Calu3 (cell line): Measurements from ENCODE around the gene ZNF552. TPM values are rescaled to one million over a fixed set of nuclear protein-coding genes. Genes with fewer than 3 reads are reported as not detected.

Experiments used
- BruUV-seq: library from RNA; stranded (reverse); fragments of 400-500 nt; replicated peaks from 2 replicates; lab custom pipeline; 2021; lab: Mats Ljungman, UMichigan
- CTCF ChIA-PET: fragments of 300-600 bp; sonication (Branson Sonifier 250); formaldehyde crosslinking; loops from one replicate; lab custom pipeline; 2022; ENCODE audit warnings: antibody characterized with exemption; lab: Charles Lee
- DNase-seq: peaks from one replicate; pipeline ENCODE4 v3.0.0; 2022
- H3K27ac Mint-ChIP-seq: one replicate; pipeline ENCODE4 v1.8.0; 2022; ENCODE audit warnings: mixed read lengths; ENCODE audit not compliant: unreplicated experiment
- H3K27me3 Mint-ChIP-seq: one replicate; pipeline ENCODE4 v1.8.0; 2022; ENCODE audit warnings: mixed read lengths; ENCODE audit not compliant: unreplicated experiment
- H3K36me3 Mint-ChIP-seq: one replicate; pipeline ENCODE4 v1.8.0; 2022; ENCODE audit warnings: mild to moderate bottlenecking, moderate library complexity, mixed read lengths; ENCODE audit not compliant: insufficient read depth, unreplicated experiment
- H3K4me1 Mint-ChIP-seq: one replicate; pipeline ENCODE4 v1.8.0; 2022; ENCODE audit warnings: mild to moderate bottlenecking, low read depth, mixed read lengths; ENCODE audit not compliant: unreplicated experiment
- H3K4me3 Mint-ChIP-seq: one replicate; pipeline ENCODE4 v1.8.0; 2022; ENCODE audit warnings: mild to moderate bottlenecking, low read depth, moderate library complexity, mixed read lengths; ENCODE audit not compliant: unreplicated experiment
- H3K9me3 Mint-ChIP-seq: one replicate; pipeline ENCODE4 v1.8.0; 2022; ENCODE audit warnings: low read depth, mixed read lengths; ENCODE audit not compliant: unreplicated experiment
- CTCF ChIP-seq: fragments of 200-600 bp; IDR thresholded peaks from one replicate; pipeline ENCODE4 v1.8.0; 2022; ENCODE audit warnings: antibody characterized with exemption; ENCODE audit not compliant: unreplicated experiment
- intact Hi-C: fragments of 100-400 bp; cut with micrococcal nuclease; formaldehyde crosslinking; loops from one replicate; pipeline ENCODE4 v1.10.0; 2022; ENCODE audit not compliant: unreplicated experiment
- total RNA-seq: library from RNA; stranded (reverse); gene quantifications from 2 replicates; pipeline ENCODE4 v1.2.3, GENCODE V29; 2022

Gene ZNF552
- total RNA-seq, 1 experiment from 2014 or later: 24.8 TPM

GRCh38 chr19:57788114-57788692, 26.5 kb downstream of the ZNF552 start:
- TF ChIP-seq CTCF: no peak
- DNase-seq: no peak
- no TSS peak for BruUV-seq
- Mint-ChIP-seq H3K27me3 (no peaks in the 10 kb centered on the region), H3K4me1 (no peaks in the 10 kb centered on the region), H3K4me3 (no peak overlapping the region), H3K36me3 (peaks cover 56% of the 10 kb centered on the region), H3K27ac (no peak overlapping the region), H3K9me3 (peaks cover 19% of the 10 kb centered on the region)
- intact Hi-C loops: no loop called here
- CTCF ChIA-PET: no interaction called here

GRCh38 chr19:57786906-57787305, 27.8 kb downstream of the ZNF552 start:
- no peak overlapping the region for H3K4me3 Mint-ChIP-seq
- CTCF ChIA-PET: no interaction called here

GRCh38 chr19:57786286-57786685, 28.4 kb downstream of the ZNF552 start:
- intact Hi-C loops: no loop called here
- CTCF ChIA-PET: no interaction called here
- Mint-ChIP-seq H3K4me1 (no peaks in the 10 kb centered on the region), H3K27me3 (no peaks in the 10 kb centered on the region), H3K27ac (no peak overlapping the region), H3K9me3 (peaks cover 19% of the 10 kb centered on the region), H3K36me3 (peaks cover 49% of the 10 kb centered on the region), H3K4me3 (no peak overlapping the region)
- DNase-seq: no peak
- BruUV-seq: no TSS peak
- TF ChIP-seq CTCF: no peak

More at GRCh38 chr19:57786906-57787305, 27.8 kb downstream of the ZNF552 start:
- TF ChIP-seq CTCF: no peak
- Mint-ChIP-seq H3K27me3 (no peaks in the 10 kb centered on the region), H3K27ac (no peak overlapping the region), H3K9me3 (peaks cover 19% of the 10 kb centered on the region), H3K4me1 (no peaks in the 10 kb centered on the region), H3K36me3 (peaks cover 52% of the 10 kb centered on the region)
- BruUV-seq: no TSS peak
- intact Hi-C loops: no loop called here
- no peak for DNase-seq

- Mint-ChIP-seq H3K9me3 (peaks cover 32% of the 10 kb centered on the region), H3K27me3 (no peaks in the 10 kb centered on the region), H3K4me1 (no peaks in the 10 kb centered on the region), H3K36me3 (peaks cover 68% of the 10 kb centered on the region), H3K4me3 (no peak overlapping the region), H3K27ac (no peak overlapping the region)
- no peak for TF ChIP-seq CTCF
- CTCF ChIA-PET: no interaction called here
- BruUV-seq: no TSS peak
- intact Hi-C loops: no loop called here
- DNase-seq: no peak
These were observed 35.4 kb downstream of the ZNF552 start for GRCh38 chr19:57779220-57779845.
